Calu3 (cell line): ENCODE data around the gene NOP14. TPM values are rescaled to one million over a fixed set of nuclear protein-coding genes. Genes with fewer than 3 reads are reported as not detected.
A peak's percentile ranks its signal among the peaks of the same experiment; 100 is the strongest.

Experiments used
- BruUV-seq: library from RNA; stranded (reverse); fragments of 400-500 nt; replicated peaks from 2 replicates; lab custom pipeline; 2021; lab: Mats Ljungman, UMichigan
- CTCF ChIA-PET: fragments of 300-600 bp; sonication (Branson Sonifier 250); formaldehyde crosslinking; loops from one replicate; lab custom pipeline; 2022; ENCODE audit warnings: antibody characterized with exemption; lab: Charles Lee
- DNase-seq: peaks from one replicate; pipeline ENCODE4 v3.0.0; 2022
- H3K27ac Mint-ChIP-seq: one replicate; pipeline ENCODE4 v1.8.0; 2022; ENCODE audit warnings: mixed read lengths; ENCODE audit not compliant: unreplicated experiment
- H3K27me3 Mint-ChIP-seq: one replicate; pipeline ENCODE4 v1.8.0; 2022; ENCODE audit warnings: mixed read lengths; ENCODE audit not compliant: unreplicated experiment
- H3K36me3 Mint-ChIP-seq: one replicate; pipeline ENCODE4 v1.8.0; 2022; ENCODE audit warnings: mild to moderate bottlenecking, moderate library complexity, mixed read lengths; ENCODE audit not compliant: insufficient read depth, unreplicated experiment
- H3K4me1 Mint-ChIP-seq: one replicate; pipeline ENCODE4 v1.8.0; 2022; ENCODE audit warnings: mild to moderate bottlenecking, low read depth, mixed read lengths; ENCODE audit not compliant: unreplicated experiment
- H3K4me3 Mint-ChIP-seq: one replicate; pipeline ENCODE4 v1.8.0; 2022; ENCODE audit warnings: mild to moderate bottlenecking, low read depth, moderate library complexity, mixed read lengths; ENCODE audit not compliant: unreplicated experiment
- H3K9me3 Mint-ChIP-seq: one replicate; pipeline ENCODE4 v1.8.0; 2022; ENCODE audit warnings: low read depth, mixed read lengths; ENCODE audit not compliant: unreplicated experiment
- CTCF ChIP-seq: fragments of 200-600 bp; IDR thresholded peaks from one replicate; pipeline ENCODE4 v1.8.0; 2022; ENCODE audit warnings: antibody characterized with exemption; ENCODE audit not compliant: unreplicated experiment
- intact Hi-C: fragments of 100-400 bp; cut with micrococcal nuclease; formaldehyde crosslinking; loops from one replicate; pipeline ENCODE4 v1.10.0; 2022; ENCODE audit not compliant: unreplicated experiment
- total RNA-seq: library from RNA; stranded (reverse); gene quantifications from 2 replicates; pipeline ENCODE4 v1.2.3, GENCODE V29; 2022

NOP14 gene
- total RNA-seq, 1 experiment from 2014 or later, result 29.4 TPM

- Mint-ChIP-seq H3K4me1 (peaks cover 10% of the 10 kb centered on the region), H3K4me3 (peak overlapping the region; percentile 9), H3K27me3 (no peaks in the 10 kb centered on the region), H3K27ac (no peak overlapping the region), H3K9me3 (no peaks in the 10 kb centered on the region), H3K36me3 (no peaks in the 10 kb centered on the region)
- no TSS peak for BruUV-seq
- intact Hi-C loops, result no loop called here
- DNase-seq, result peak; percentile 40
- TF ChIP-seq CTCF, result no peak
- CTCF ChIA-PET, result interaction anchor here (0.6 to 1.4 kb wide), 6 partner anchors 22 to 733 kb away, joined by 3 to 7 read pairs (median 3); no protein-coding TSS in a partner anchor
Measured at GRCh38 chr4:3009422-3009821, 46.2 kb upstream of the NOP14 start.

- intact Hi-C loops, result no loop called here
- Mint-ChIP-seq H3K27ac (no peak overlapping the region), H3K9me3 (no peaks in the 10 kb centered on the region), H3K27me3 (no peaks in the 10 kb centered on the region), H3K4me3 (no peak overlapping the region), H3K36me3 (no peaks in the 10 kb centered on the region), H3K4me1 (peaks cover 10% of the 10 kb centered on the region)
- no TSS peak for BruUV-seq
- TF ChIP-seq CTCF, result no peak
- CTCF ChIA-PET, result no interaction called here
- no peak for DNase-seq
Measured at GRCh38 chr4:3007724-3008123, 44.5 kb upstream of the NOP14 start.

- no peak for DNase-seq
- Mint-ChIP-seq H3K9me3 (no peaks in the 10 kb centered on the region), H3K36me3 (no peaks in the 10 kb centered on the region), H3K27me3 (peaks cover 7% of the 10 kb centered on the region), H3K27ac (no peak overlapping the region), H3K4me3 (no peak overlapping the region), H3K4me1 (no peaks in the 10 kb centered on the region)
- CTCF ChIA-PET, result interaction anchor here (0.6 to 0.7 kb wide), 2 partner anchors 113 to 776 kb away, joined by 3 read pairs; no protein-coding TSS in a partner anchor
- TF ChIP-seq CTCF, result no peak
- no TSS peak for BruUV-seq
- intact Hi-C loops, result no loop called here
Measured at GRCh38 chr4:2996415-2996814, 33.2 kb upstream of the NOP14 start.

- BruUV-seq, result no TSS peak
- H3K27me3 Mint-ChIP-seq, result peaks cover 14% of the 10 kb centered on the region
- H3K4me1 Mint-ChIP-seq, result no peaks in the 10 kb centered on the region
- DNase-seq, result no peak
- no peaks in the 10 kb centered on the region for H3K9me3 Mint-ChIP-seq
- no peak overlapping the region for H3K4me3 Mint-ChIP-seq
- H3K36me3 Mint-ChIP-seq, result no peaks in the 10 kb centered on the region
- no peak for TF ChIP-seq CTCF
- CTCF ChIA-PET, result interaction anchor here (0.6 to 0.7 kb wide), 2 partner anchors 49 to 775 kb away, joined by 3 to 4 read pairs; no protein-coding TSS in a partner anchor
- H3K27ac Mint-ChIP-seq, result no peak overlapping the region
- intact Hi-C loops, result no loop called here
Measured at GRCh38 chr4:2995546-2996265, 32.5 kb upstream of the NOP14 start.
